GM18520 (cell line): ENCODE measurements around the gene PIF1.
"Not testable (repeated sequence)": the region's sequence is repeated elsewhere in the genome, so short reads cannot be mapped to it uniquely, and the experiment has no call there.

ENCODE experiments used
- ATAC-seq: cut with Tn5 transposase; IDR thresholded peaks from one replicate; pipeline ENCODE4 v1.9.1; 2021; ENCODE audit not compliant: unreplicated experiment

The PIF1 gene

DNA sequence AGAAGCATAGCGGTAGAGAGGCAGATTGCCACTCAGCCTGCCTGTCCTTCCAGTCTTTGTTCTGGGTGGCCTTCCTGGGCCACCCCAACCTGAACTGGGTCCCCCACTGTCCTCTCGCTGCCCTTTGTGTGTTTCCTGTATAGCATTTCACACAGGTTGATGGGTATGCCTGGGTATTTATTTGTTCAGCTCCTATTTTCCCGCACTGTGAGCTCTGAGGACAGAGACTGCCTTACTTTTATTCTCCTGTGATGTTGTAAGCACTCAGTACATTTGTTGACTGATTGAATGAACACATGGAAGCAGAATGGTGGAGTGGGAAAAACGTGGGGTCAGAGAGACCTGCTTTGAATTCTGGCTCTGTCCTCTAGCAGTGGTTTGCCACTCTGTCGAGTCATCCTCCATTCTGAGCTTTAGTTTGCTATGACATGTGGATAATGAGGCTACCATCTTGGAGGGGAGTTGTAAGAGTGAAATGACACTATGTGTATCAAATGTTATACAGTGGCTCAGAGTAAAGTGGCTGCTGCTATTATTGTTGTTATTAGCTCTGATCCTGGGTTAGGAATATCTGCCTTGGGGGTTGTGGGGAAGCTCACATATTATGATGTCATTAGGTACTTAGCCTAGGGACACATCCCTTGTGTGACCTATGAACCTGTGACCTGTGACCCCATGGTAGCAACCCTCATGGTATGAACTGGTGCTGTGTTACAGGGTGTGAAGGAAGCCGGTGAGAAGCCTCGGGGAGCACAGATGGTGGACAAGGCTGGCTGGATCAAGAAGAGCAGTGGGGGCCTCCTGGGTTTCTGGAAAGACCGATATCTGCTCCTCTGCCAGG lies 22.6 kb upstream of the PIF1 start:
- no peak for ATAC-seq

- ATAC-seq = no peak
These were observed 22.0 kb upstream of the PIF1 start for GRCh38 chr15:64847448-64847847.

- no peak for ATAC-seq
These were observed 21.6 kb upstream of the PIF1 start for GRCh38 chr15:64847016-64847415.

DNA sequence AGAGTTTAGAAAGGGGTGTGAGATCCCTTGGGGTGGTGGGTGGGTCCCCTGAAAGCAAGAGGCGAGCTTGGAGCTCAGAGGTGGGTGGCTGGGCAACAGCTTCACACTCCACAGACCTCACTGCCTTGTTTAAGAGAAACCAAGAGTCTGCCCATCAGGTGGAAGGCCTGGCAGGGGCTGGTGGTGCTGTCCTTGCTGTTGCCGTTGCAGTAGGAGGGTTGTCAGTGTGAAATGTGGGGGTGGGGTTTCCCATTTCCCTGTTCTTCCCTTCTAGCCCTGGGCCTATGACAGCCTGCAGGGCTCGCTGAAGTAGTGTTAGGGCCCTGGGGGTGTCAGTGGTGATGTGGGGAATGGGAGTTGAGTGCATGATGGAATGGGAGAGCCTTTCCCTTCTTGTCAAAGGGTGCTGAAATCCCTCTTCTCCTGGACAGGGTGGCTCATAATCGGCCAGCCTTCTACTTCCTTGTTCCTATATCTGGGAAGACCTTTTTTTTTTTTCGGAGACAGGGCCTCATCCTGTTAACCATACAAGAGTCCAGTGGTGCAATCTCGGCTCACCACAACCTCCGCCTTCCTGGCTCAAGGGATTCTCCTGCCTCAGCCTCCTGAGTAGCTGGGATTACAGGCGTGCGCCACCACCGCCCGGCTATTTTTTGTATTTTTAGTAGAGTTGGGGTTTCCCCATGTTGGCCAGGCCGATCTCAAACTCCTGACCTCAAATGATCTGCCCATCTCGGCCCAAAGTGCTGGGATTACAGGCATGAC lies 20.6 kb upstream of the PIF1 start:
- no peak for ATAC-seq

GRCh38 chr15:64845183-64845611 lies 19.8 kb upstream of the PIF1 start:
- no peak for ATAC-seq

DNA sequence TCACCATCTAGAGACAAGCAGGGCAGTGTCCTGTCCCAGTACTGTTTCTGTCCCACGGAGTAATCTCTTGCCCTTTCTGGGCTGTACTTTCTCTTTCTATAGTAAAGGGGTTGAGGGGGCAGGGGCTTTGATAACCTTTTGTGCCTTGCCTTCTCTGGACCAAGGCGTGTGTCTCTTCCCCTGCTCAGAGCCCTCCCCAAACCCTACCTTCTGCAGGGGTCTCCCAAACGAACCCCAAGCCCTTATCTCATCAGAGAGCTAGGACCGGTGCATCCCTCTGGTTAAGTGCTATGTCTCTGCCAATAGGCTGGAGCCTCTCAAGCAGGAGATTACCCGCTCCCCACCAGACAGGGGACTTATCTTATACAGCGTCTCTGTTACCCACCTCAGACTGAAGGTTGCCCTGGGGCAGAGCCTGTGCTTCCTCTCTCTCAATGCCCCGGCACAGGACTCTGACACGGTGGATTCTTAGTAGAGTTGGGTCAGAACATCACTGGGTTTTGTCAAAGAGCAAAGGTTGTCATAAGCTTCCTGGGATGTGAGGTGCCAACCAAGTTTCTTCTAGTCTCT lies 19.2 kb upstream of the PIF1 start:
- ATAC-seq = no peak

DNA sequence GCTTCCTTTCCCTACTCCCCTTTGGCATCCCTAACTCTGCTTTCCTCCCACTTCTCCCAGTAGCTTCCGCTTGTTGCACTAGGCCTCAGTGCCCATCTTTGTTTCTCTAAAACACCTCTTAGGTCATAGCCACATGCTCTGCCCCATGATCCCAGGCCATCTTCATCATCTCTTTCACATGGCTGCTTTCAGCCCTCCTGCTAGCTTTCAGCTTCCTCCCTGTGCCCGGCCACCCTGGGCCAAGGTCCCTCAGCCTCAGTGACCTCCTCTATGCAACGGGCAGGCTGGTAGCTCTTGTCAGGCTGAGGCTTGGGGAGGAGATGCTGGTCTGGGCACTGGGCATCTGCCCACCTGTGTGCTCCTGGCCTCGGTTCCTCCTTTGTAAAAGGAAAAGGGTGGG lies 18.5 kb upstream of the PIF1 start:
- ATAC-seq = no peak

DNA sequence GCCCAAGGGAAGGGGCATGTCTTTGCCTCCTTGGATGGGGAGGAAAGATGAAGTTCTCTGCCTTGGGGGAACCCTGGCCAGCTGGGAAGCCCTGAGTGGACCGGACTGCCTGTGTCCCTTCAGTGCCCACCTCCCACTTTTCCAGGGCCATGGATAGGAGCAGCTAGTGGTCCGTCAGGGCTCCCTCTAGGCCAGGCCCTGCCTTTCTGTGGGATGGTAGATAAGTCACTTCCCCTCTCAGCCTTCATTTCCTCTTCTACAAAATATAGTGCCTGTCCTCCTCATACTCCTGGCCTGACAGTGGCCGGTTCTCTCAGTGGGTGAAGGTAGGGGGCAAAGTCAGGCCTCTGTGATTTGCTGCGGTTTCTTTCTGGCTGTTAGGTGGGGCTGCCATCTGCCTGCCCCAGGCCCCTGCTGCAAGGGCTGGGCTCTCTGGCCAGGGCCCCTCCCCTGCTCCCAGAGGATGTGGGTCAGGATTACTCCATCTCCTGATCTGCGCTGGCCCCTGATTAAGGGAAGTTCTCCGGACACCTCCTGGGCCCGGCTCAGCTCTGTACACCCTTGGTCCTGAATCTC lies 17.6 kb upstream of the PIF1 start:
- no peak for ATAC-seq

- no peak for ATAC-seq
These were observed 16.9 kb upstream of the PIF1 start for GRCh38 chr15:64842096-64842939.

DNA sequence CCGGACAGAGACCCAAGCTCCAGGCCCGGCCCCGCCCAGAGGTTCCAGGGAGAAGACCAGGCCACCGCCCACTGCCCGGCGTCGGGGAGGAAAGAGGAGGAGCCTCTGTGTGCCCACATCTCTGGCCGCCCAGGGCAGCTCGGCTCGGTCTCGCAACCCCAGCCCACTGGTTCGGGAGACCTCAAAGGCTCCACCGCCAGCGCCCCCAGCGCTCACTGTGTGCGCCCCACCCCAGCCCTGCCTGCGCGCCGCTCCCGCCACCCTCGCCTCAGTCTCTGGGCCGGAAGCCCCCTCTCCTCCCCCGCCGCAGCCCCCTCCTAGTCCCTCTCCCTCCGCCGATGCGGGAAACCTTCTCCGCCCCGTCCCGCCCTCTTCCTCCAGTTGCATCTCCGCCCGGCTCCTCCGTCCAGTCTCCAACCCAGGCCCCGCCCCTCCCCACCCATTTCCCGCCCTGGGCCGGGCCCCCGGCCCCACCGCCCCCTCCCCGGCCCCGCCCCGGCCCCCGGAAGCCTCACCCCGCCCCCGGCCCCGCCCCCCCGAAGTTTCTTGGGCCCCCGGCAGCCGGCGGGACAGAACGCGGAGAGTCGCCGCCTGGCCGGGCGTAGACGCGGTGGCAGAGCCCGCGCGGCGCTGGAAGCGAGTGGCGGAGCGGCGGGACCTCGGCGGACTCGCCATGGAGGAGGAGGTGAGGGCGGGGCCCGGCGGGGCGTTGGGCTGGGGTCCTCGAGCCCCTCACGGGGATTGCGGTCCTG lies 16.1 kb upstream of the PIF1 start, which contains the start of gene PLEKHO2:
TSS of gene PLEKHO2 (plus strand) at position 572 of the 752 bp plus-strand sequence. CDS start at position 674, 102 bp downstream.
- ATAC-seq = peak; percentile 32

- ATAC-seq = no peak
These were observed 15.6 kb upstream of the PIF1 start for GRCh38 chr15:64841060-64841343.

GRCh38 chr15:64837502-64837901 lies 12.1 kb upstream of the PIF1 start:
- no peak for ATAC-seq

DNA sequence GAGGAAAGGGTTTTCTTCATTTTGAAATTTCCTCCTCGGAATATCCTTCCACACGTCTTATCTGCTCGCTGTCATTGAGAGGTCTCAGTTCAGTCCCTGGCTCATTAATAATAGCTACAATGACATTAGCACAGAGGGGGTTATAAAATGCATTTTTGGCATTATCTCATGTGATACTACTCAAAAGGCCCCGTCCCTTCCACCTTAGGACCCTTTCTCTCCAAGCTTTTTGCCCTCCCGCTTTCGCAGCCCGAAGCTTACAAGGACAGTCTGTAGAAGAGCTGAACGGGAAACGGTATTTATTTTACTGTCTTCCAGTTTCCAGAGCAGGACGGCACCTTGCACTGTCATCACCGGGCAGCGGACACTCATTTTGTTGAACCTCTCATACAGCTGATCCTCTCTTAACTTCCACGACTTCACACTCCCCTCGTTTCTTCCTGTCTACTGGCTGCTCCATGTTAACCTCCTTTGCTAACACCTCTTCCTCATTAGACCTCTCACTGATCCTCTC lies 10.6 kb upstream of the PIF1 start:
- no peak for ATAC-seq

- no peak for ATAC-seq
These were observed 8.2 kb upstream of the PIF1 start for GRCh38 chr15:64833690-64834089.

GRCh38 chr15:64828985-64829384 lies 3.5 kb upstream of the PIF1 start:
- ATAC-seq = no peak

DNA sequence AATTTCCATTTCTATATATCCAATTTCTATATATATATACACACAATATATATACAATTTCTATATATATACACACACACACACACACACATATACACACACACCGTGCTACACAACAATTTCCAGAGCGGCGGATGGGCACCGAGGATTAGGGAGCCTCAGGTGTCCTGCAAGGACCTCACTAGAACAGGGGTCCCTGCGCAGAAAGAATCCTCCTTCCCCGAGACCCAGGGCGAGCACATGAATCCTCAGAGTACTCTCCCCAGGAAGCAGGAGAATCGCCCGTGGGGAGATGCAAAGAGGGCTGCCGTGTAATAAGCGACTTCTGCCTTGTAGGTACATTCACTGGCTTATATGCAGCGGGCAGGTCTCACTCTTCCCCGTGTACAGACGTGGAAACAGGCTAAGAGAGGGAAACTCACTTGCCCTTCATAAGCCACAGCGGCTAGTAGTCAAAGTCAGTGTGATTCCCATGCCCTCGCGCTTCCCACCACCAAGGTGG lies 467 bp downstream of the PIF1 start:
- no peak for ATAC-seq

DNA sequence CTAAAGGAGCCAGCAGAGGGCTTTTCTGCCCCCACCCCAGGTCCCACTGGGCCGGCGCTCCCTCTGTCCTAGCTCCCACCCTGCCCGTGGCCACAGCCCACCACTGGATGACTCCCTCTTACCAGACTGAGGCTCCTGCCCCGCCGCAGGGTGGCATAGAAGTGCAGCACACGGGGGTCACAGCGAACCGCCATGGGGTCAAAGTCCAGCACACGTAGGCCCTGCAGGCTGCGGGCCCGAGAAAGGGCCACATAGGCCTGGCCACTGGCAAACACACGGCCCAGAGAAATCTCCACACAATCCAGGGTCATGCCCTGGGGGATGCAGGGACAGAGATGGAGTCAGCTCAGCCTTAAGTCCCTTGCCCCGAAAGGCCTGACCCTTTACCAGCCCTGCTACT lies 9.0 kb downstream of the PIF1 start:
- no peak for ATAC-seq

- ATAC-seq = not testable (repeated sequence)
These were observed 10.5 kb downstream of the PIF1 start for GRCh38 chr15:64814965-64815364.

DNA sequence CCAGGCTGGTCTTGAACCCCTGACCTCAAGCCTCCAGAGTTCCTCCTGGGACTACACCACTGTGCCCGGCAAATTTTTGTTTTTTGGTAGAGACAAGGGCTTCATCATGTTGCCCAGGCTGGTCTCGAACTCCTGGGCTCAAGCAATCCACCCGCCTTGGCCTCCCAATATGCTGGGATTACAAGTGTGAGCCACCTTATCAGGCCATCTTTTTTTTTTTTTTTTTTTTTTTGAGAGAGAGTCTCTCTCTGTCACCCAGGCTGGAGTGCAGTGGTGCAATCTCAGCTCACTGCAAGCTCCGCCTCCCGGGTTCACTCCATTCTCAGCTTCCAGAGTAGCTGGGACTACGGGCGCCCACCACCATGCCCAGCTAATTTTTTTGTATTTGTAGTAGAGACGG lies 11.2 kb downstream of the PIF1 start:
- ATAC-seq = not testable (repeated sequence)

GRCh38 chr15:64813075-64813474 lies 12.4 kb downstream of the PIF1 start:
- ATAC-seq = no peak
